Left ventricle myocardium superior (tissue), 1 donor: ENCODE measurements around the gene EHBP1. TPM values are rescaled to one million over a fixed set of nuclear protein-coding genes. Genes with fewer than 3 reads are reported as not detected.

Experiments used
- ATAC-seq: fragments of 200-7000 bp; cut with Tn5 transposase; one replicate; pipeline ENCODE4 v1.9.1; 2020; ENCODE audit warnings: mild to moderate bottlenecking, moderate library complexity
- DNase-seq: peaks from one replicate; pipeline ENCODE4 v3.0.0-alpha.2; 2020
- intact Hi-C: fragments of 100-400 bp; cut with micrococcal nuclease; formaldehyde crosslinking; loops from one replicate; pipeline ENCODE4 v1.11.0; 2022
- total RNA-seq: library from RNA; stranded (reverse); fragmentation: NEBNext Ultra II Directional; extraction: Animal tissue kit (Norgen Biotek cat#: 25700); gene quantifications from one replicate; pipeline ENCODE4 v1.2.1, GENCODE V29; 2021
- donor health status: DM: no; HTN: yes; CAD: no; lungs with severe emphysema.

The EHBP1 gene
- total RNA-seq, 1 donor from 2014 or later = 21.8 TPM

GRCh38 chr2:62913311-62913710, 207.8 kb downstream of the EHBP1 start:
- intact Hi-C loops = no loop called here
- DNase-seq (no peak), ATAC-seq (no peak)

- DNase-seq (no peak), ATAC-seq (no peak)
- intact Hi-C loops = no loop called here
These were observed 213.5 kb downstream of the EHBP1 start for GRCh38 chr2:62919041-62919440.

- intact Hi-C loops = no loop called here
- ATAC-seq (no peak), DNase-seq (no peak)
These were observed 214.6 kb downstream of the EHBP1 start for GRCh38 chr2:62920070-62920469.

- DNase-seq (no peak), ATAC-seq (no peak)
- intact Hi-C loops = no loop called here
These were observed 217.7 kb downstream of the EHBP1 start for GRCh38 chr2:62923242-62923641.

GRCh38 chr2:62923881-62924280, 218.4 kb downstream of the EHBP1 start:
- DNase-seq = no peak
- ATAC-seq = no peak
- intact Hi-C loops = no loop called here

GRCh38 chr2:62928015-62928414, 222.5 kb downstream of the EHBP1 start:
- no peak for DNase-seq
- ATAC-seq = no peak
- intact Hi-C loops = no loop called here

- intact Hi-C loops = no loop called here
- DNase-seq (no peak), ATAC-seq (no peak)
These were observed 226.0 kb downstream of the EHBP1 start for GRCh38 chr2:62931536-62931935.

- intact Hi-C loops = no loop called here
These were observed 227.9 kb downstream of the EHBP1 start for GRCh38 chr2:62933398-62933917.

GRCh38 chr2:62934517-62934916, 229.0 kb downstream of the EHBP1 start:
- intact Hi-C loops = no loop called here
- ATAC-seq (no peak), DNase-seq (no peak)

More at GRCh38 chr2:62933398-62933917, 227.9 kb downstream of the EHBP1 start:
- no peak for DNase-seq
- ATAC-seq = no peak

GRCh38 chr2:62938126-62938525, 232.6 kb downstream of the EHBP1 start:
- intact Hi-C loops = no loop called here

GRCh38 chr2:62939735-62940491, 234.4 kb downstream of the EHBP1 start:
- ATAC-seq = no peak
- intact Hi-C loops = no loop called here

More at GRCh38 chr2:62938126-62938525, 232.6 kb downstream of the EHBP1 start:
- DNase-seq (no peak), ATAC-seq (no peak)

GRCh38 chr2:62940697-62941096, 235.2 kb downstream of the EHBP1 start:
- no peak for DNase-seq
- intact Hi-C loops = no loop called here

More at GRCh38 chr2:62939735-62940491, 234.4 kb downstream of the EHBP1 start:
- no peak for DNase-seq

GRCh38 chr2:62941413-62941812, 235.9 kb downstream of the EHBP1 start:
- DNase-seq = no peak
- no peak for ATAC-seq
- intact Hi-C loops = no loop called here

More at GRCh38 chr2:62940697-62941096, 235.2 kb downstream of the EHBP1 start:
- no peak for ATAC-seq

- DNase-seq (no peak), ATAC-seq (no peak)
- intact Hi-C loops = no loop called here
These were observed 238.8 kb downstream of the EHBP1 start for GRCh38 chr2:62944362-62944761.

GRCh38 chr2:62947403-62947802, 241.9 kb downstream of the EHBP1 start:
- ATAC-seq = no peak
- no peak for DNase-seq
- intact Hi-C loops = no loop called here

GRCh38 chr2:62956651-62957050, 251.1 kb downstream of the EHBP1 start:
- no peak for DNase-seq
- intact Hi-C loops = no loop called here
- no peak for ATAC-seq

GRCh38 chr2:62958206-62958605, 252.7 kb downstream of the EHBP1 start:
- intact Hi-C loops = no loop called here
- DNase-seq = no peak
- ATAC-seq = no peak

- intact Hi-C loops = no loop called here
- ATAC-seq = no peak
- DNase-seq = no peak
These were observed 258.5 kb downstream of the EHBP1 start for GRCh38 chr2:62964050-62964449.

- intact Hi-C loops = no loop called here
- ATAC-seq (no peak), DNase-seq (no peak)
These were observed 259.2 kb downstream of the EHBP1 start for GRCh38 chr2:62964671-62965070.

- ATAC-seq (no peak), DNase-seq (no peak)
- intact Hi-C loops = no loop called here
These were observed 261.5 kb downstream of the EHBP1 start for GRCh38 chr2:62966991-62967390.

- intact Hi-C loops = no loop called here
- DNase-seq (no peak), ATAC-seq (no peak)
These were observed 262.7 kb downstream of the EHBP1 start for GRCh38 chr2:62968168-62968567.
